HepG2 (cell line): ENCODE measurements around the gene SPNS2. TPM values are rescaled to one million over a fixed set of nuclear protein-coding genes. Genes with fewer than 3 reads are reported as not detected.

Source experiments
- BCL6 ChIP-seq: IDR thresholded peaks from 2 replicates; pipeline ENCODE4 v1.6.1; 2016; ENCODE audit warnings: missing genetic modification reagents, missing compliant biosample characterization
- GATAD1 ChIP-seq: IDR thresholded peaks from 2 replicates; pipeline ENCODE4 v1.6.1; 2016; ENCODE audit warnings: missing genetic modification reagents, missing compliant biosample characterization
- HNRNPK ChIP-seq: fragments of 200-400 bp; formaldehyde crosslinking; IDR thresholded peaks from 2 replicates; pipeline ENCODE4 v1.6.1; 2018; ENCODE audit warnings: low read length, low read depth, moderate library complexity, mild to moderate bottlenecking; ENCODE audit not compliant: poor library complexity, severe bottlenecking
- KLF16 ChIP-seq, 2 experiments: sonication (generic) in 1 of 2; formaldehyde crosslinking in 1 of 2; IDR thresholded peaks; 2 replicates each; pipeline versions ENCODE4 v1.6.1 to v1.8.0; 2016 to 2023; ENCODE audit warnings: missing genetic modification reagents in 2 of 2, missing compliant biosample characterization in 1 of 2
- MTERF4 ChIP-seq: sonication (generic); formaldehyde crosslinking; IDR thresholded peaks from 2 replicates; pipeline ENCODE4 v1.8.0; 2023; ENCODE audit warnings: mild to moderate bottlenecking, missing genetic modification reagents
- RARA ChIP-seq: IDR thresholded peaks from 2 replicates; pipeline ENCODE4 v1.6.1; 2016; ENCODE audit warnings: missing genetic modification reagents, missing compliant biosample characterization
- STAG1 ChIP-seq: sonication (generic); formaldehyde crosslinking; IDR thresholded peaks from 2 replicates; pipeline ENCODE4 v1.4.0; 2020; ENCODE audit warnings: missing genetic modification reagents
- THRA ChIP-seq: sonication (generic); formaldehyde crosslinking; IDR thresholded peaks from 2 replicates; pipeline ENCODE4 v1.4.0; 2020; ENCODE audit warnings: missing genetic modification reagents, borderline replicate concordance
- USF2 ChIP-seq, 2 experiments: sonication (generic) in 1 of 2; formaldehyde crosslinking in 1 of 2; IDR thresholded peaks; 2 replicates each; pipeline versions ENCODE4 v1.5.1 to v1.6.1; 2011 to 2020; ENCODE audit warnings: borderline replicate concordance in 1 of 2, low read depth in 1 of 2, low read length in 1 of 2, mild to moderate bottlenecking in 1 of 2, missing genetic modification reagents in 1 of 2, moderate library complexity in 1 of 2
- XRCC5 ChIP-seq: fragments of 200-400 bp; formaldehyde crosslinking; optimal IDR thresholded peaks from 2 replicates; pipeline ENCODE3; 2017; ENCODE audit warnings: mild to moderate bottlenecking, low read length
- ZBTB49 ChIP-seq: sonication (generic); formaldehyde crosslinking; IDR thresholded peaks from 2 replicates; pipeline ENCODE4 v1.4.0; 2020; ENCODE audit warnings: missing genetic modification reagents, borderline replicate concordance
- ZNF138 ChIP-seq: sonication (generic); formaldehyde crosslinking; IDR thresholded peaks from 2 replicates; pipeline ENCODE4 v1.5.0; 2020; ENCODE audit warnings: mild to moderate bottlenecking, low read depth, missing genetic modification reagents
- ZNF207 ChIP-seq: fragments of 450-650 bp; IDR thresholded peaks from 2 replicates; pipeline ENCODE4 v1.6.1; 2016; ENCODE audit warnings: antibody characterized with exemption, borderline replicate concordance
- ZNF224 ChIP-seq: sonication (generic); formaldehyde crosslinking; IDR thresholded peaks from 2 replicates; pipeline ENCODE4 v1.5.0; 2020; ENCODE audit warnings: mild to moderate bottlenecking, missing genetic modification reagents
- ZNF329 ChIP-seq: sonication (generic); formaldehyde crosslinking; IDR thresholded peaks from 2 replicates; pipeline ENCODE4 v1.9.0; 2021; ENCODE audit warnings: low read depth, mild to moderate bottlenecking, missing genetic modification reagents
- ZNF552 ChIP-seq: sonication (generic); formaldehyde crosslinking; IDR thresholded peaks from 2 replicates; pipeline ENCODE4 v1.9.0; 2022; ENCODE audit warnings: missing genetic modification reagents, mild to moderate bottlenecking, borderline replicate concordance
- ZNF772 ChIP-seq: sonication (generic); formaldehyde crosslinking; IDR thresholded peaks from 2 replicates; pipeline ENCODE4 v1.5.0; 2020; ENCODE audit warnings: mild to moderate bottlenecking, missing genetic modification reagents
- ZNF800 ChIP-seq: sonication (generic); formaldehyde crosslinking; IDR thresholded peaks from 2 replicates; pipeline ENCODE4 v1.4.0; 2020; ENCODE audit warnings: missing genetic modification reagents
- polyA plus RNA-seq, 8 experiments: library from polyadenylated mRNA; depleted of rRNA in 3 of 8; stranded (reverse) in 7 of 8; unstranded in 1 of 8; fragments of >200 nt; fragmentation: Illumina TruSeq in 4 of 8; extraction: Trizol in 4 of 8; gene quantifications; 2 replicates each; pipeline versions ENCODE4 v1.2.1 to v1.2.3, GENCODE V29; 2011 to 2016; ENCODE audit warnings: low read depth in 4 of 8, missing spikeins in 1 of 8, mixed read lengths in 1 of 8; ENCODE audit not compliant: insufficient read depth in 1 of 8
- total RNA-seq, 5 experiments: library from RNA; depleted of rRNA; stranded (reverse); fragments of >200 nt; fragmentation: Illumina TruSeq; extraction: Trizol; gene quantifications; 2 replicates each; pipeline ENCODE4 v1.2.3, GENCODE V29; 2016; ENCODE audit warnings: low read depth in 1 of 5

The SPNS2 gene
- total and polyA plus RNA-seq, 2 of the 13 experiments (the other 11 are each of a cell fraction or from before 2014, with no cell fraction given) = 0.01 TPM; not detected in 1

- 0 out of 2 replicates have a peak, but pooled peaks have one; percentile 15 for TF ChIP-seq BCL6 (CRISPR knock-in tag)
- TF ChIP-seq ZNF224 (CRISPR knock-in tag) = 0 out of 2 replicates have a peak, but pooled peaks have one; percentile 46
- no peak for TF ChIP-seq ZNF552 (CRISPR knock-in tag)
- peak; percentile 28; the same call in 1 of the 2 replicates for TF ChIP-seq GATAD1 (CRISPR knock-in tag)
- TF ChIP-seq THRA = 0 out of 2 replicates have a peak, but pooled peaks have one; percentile 35
- 0 out of 2 replicates have a peak, but pooled peaks have one; percentile 51 for TF ChIP-seq MTERF4 (CRISPR knock-in tag)
- no peak for TF ChIP-seq ZNF138 (CRISPR knock-in tag)
- peak in 1 of 2 experiments; percentile 55; a peak in 1 of 4 replicates for TF ChIP-seq KLF16 (CRISPR knock-in tag; IDR thresholded peaks at IDR 0.05)
- TF ChIP-seq ZBTB49 (CRISPR knock-in tag) = no peak
- TF ChIP-seq XRCC5 = peak; percentile 82
- TF ChIP-seq HNRNPK = no peak
- no peak for TF ChIP-seq ZNF800 (CRISPR knock-in tag)
- TF ChIP-seq STAG1 (CRISPR knock-in tag) = peak; percentile 64
- 0 out of 2 replicates have a peak, but pooled peaks have one; percentile 41 for TF ChIP-seq ZNF772 (CRISPR knock-in tag)
- TF ChIP-seq ZNF329 = no peak
- 0 out of 2 replicates have a peak, but pooled peaks have one; percentile 21 for TF ChIP-seq USF2 (IDR thresholded peaks at IDR 0.05; ENCODE audit: low read depth, low read length)
- 0 out of 2 replicates have a peak, but pooled peaks have one; percentile 14 for TF ChIP-seq USF2 (CRISPR knock-in tag; IDR thresholded peaks at IDR 0.05; ENCODE audit: borderline replicate concordance)
- TF ChIP-seq RARA = 0 out of 2 replicates have a peak, but pooled peaks have one; percentile 45
- TF ChIP-seq ZNF207 = no peak
Observed at GRCh38 chr17:4565209-4566141, 66.8 kb downstream of the SPNS2 start (continued).
